K562 (cell line): Measurements from ENCODE around the gene SLC2A2. TPM values are rescaled to one million over a fixed set of nuclear protein-coding genes. Genes with fewer than 3 reads are reported as not detected.

Source experiments
- ATAC-seq: fragments of 200-7000 bp; cut with Tn5 transposase; 3 replicates; pipeline ENCODE4 v1.9.1; 2020; ENCODE audit warnings: moderate library complexity
- BruUV-seq: library from RNA; stranded (reverse); fragments of 400-500 nt; replicated peaks from 2 replicates; lab custom pipeline; 2021; lab: Mats Ljungman, UMichigan
- CTCF ChIA-PET: fragments of 300-600 bp; formaldehyde crosslinking; extraction: SDS; loops from one replicate; lab custom pipeline; 2021; ENCODE audit warnings: low intra/inter-chr PET ratio; lab: Yijun Ruan, JAX
- POLR2A ChIA-PET: fragments of 300-600, 350-650 bp; sonication (Branson Sonifier 250); formaldehyde crosslinking; extraction: SDS; loops from one replicate; lab custom pipeline; 2021; ENCODE audit warnings: antibody characterized with exemption, inconsistent platforms; lab: Yijun Ruan, JAX
- DNase-seq, 4 experiments: peaks; one replicate each; pipeline versions ENCODE4 v3.0.0 to v3.0.0-alpha.2; 2011 to 2018; ENCODE audit warnings: low spot score in 3 of 4, mixed read lengths in 3 of 4; ENCODE audit errors: extremely low read depth in 1 of 4
- FAIRE-seq: peaks from 2 replicates; lab custom pipeline; 2011; peaks lifted over from hg19 to GRCh38; lab: Jason Lieb, UNC
- H2AFZ ChIP-seq: 2 replicates; pipeline ENCODE4 v1.6.0; 2011; ENCODE audit warnings: low read depth, low read length, control low read depth, inconsistent platforms
- H3K27ac ChIP-seq: fragments of 200-600 bp; 3 replicates; pipeline ENCODE4 v1.8.0; 2011; ENCODE audit warnings: low read depth, mild to moderate bottlenecking, control low read depth, inconsistent platforms, low read length, moderate library complexity, mixed read lengths; ENCODE audit errors: extremely low read depth
- H3K27me3 ChIP-seq, 2 experiments: fragments of 300-600 bp in 1 of 2; 2 replicates in 1 of 2; 3 replicates in 1 of 2; pipeline versions ENCODE4 v1.6.0 to v1.8.0; 2011; ENCODE audit warnings: inconsistent platforms in 2 of 2, low read length in 2 of 2, mild to moderate bottlenecking in 1 of 2, mixed read lengths in 1 of 2, moderate library complexity in 1 of 2; ENCODE audit not compliant: control insufficient read depth in 2 of 2, insufficient read depth in 2 of 2
- H3K36me3 ChIP-seq: fragments of 300-600 bp; 3 replicates; pipeline ENCODE4 v1.8.0; 2011; ENCODE audit warnings: mild to moderate bottlenecking, low read length, inconsistent platforms; ENCODE audit not compliant: control insufficient read depth, insufficient read depth
- H3K4me1 ChIP-seq, 2 experiments: fragments of 200-600 bp in 1 of 2; replicated peaks in 1 of 2; 2 replicates in 1 of 2; 3 replicates in 1 of 2; pipeline versions ENCODE4 v1.5.1 to v1.8.0; 2011; ENCODE audit warnings: inconsistent platforms in 2 of 2, low read length in 2 of 2, mild to moderate bottlenecking in 1 of 2, mixed read lengths in 1 of 2, moderate library complexity in 1 of 2; ENCODE audit not compliant: control insufficient read depth in 2 of 2, insufficient read depth in 2 of 2
- H3K4me2 ChIP-seq: 2 replicates; pipeline ENCODE4 v1.6.1; 2011; ENCODE audit warnings: low read length, control low read depth, inconsistent platforms, mixed read lengths; ENCODE audit not compliant: insufficient read depth
- H3K4me3 ChIP-seq: fragments of 200-600 bp; sonication (generic), shearing (Covaris generic); 2 replicates; pipeline ENCODE4 v1.5.1; 2016; ENCODE audit warnings: control low read depth, inconsistent platforms
- H3K79me2 ChIP-seq: fragments of 200-600 bp; 3 replicates; pipeline ENCODE4 v1.8.0; 2011; ENCODE audit warnings: low read length, inconsistent platforms; ENCODE audit not compliant: control insufficient read depth, insufficient read depth
- H3K9ac ChIP-seq, 2 experiments: 2 replicates each; pipeline versions ENCODE4 v1.6.0 to v1.6.1; 2011; ENCODE audit warnings: low read depth in 2 of 2, low read length in 2 of 2, control low read depth in 1 of 2, inconsistent platforms in 1 of 2, mild to moderate bottlenecking in 1 of 2, mixed read lengths in 1 of 2; ENCODE audit not compliant: insufficient read depth in 1 of 2
- H3K9me1 ChIP-seq: one replicate; pipeline ENCODE4 v1.6.0; 2011; ENCODE audit warnings: inconsistent platforms, mild to moderate bottlenecking, low read length, moderate library complexity; ENCODE audit not compliant: control insufficient read depth, insufficient read depth
- H3K9me3 ChIP-seq: replicated peaks from 2 replicates; pipeline ENCODE4 v1.5.1; 2011; ENCODE audit warnings: low read depth, low read length, inconsistent platforms; ENCODE audit not compliant: control insufficient read depth, insufficient read depth
- H4K20me1 ChIP-seq: replicated peaks from 2 replicates; pipeline ENCODE4 v1.6.1; 2011; ENCODE audit warnings: low read length, inconsistent platforms, mixed read lengths; ENCODE audit not compliant: control insufficient read depth, insufficient read depth
- COPS2 ChIP-seq: fragments of 450-650 bp; conservative IDR thresholded peaks from 2 replicates; pipeline ENCODE4 v1.6.1; 2016; ENCODE audit warnings: mild to moderate bottlenecking, moderate library complexity
- DNMT1 ChIP-seq: fragments of 450-650 bp; IDR thresholded peaks from 2 replicates; pipeline ENCODE4 v1.6.1; 2016; ENCODE audit warnings: antibody characterized with exemption, mild to moderate bottlenecking
- FIP1L1 ChIP-seq: fragments of 200-400 bp; formaldehyde crosslinking; IDR thresholded peaks from 2 replicates; pipeline ENCODE4 v1.6.1; 2018; ENCODE audit warnings: mild to moderate bottlenecking, low read depth, low read length; ENCODE audit not compliant: poor library complexity, severe bottlenecking
- FOXA1 ChIP-seq: fragments of 450-650 bp; IDR thresholded peaks from 2 replicates; pipeline ENCODE4 v1.6.1; 2016; ENCODE audit warnings: mild to moderate bottlenecking, borderline replicate concordance
- KLF10 ChIP-seq: fragments of 250-450 bp; sonication (Bioruptor Pico); IDR thresholded peaks from 2 replicates; pipeline ENCODE4 v1.6.1; 2021; ENCODE audit warnings: matching md5 sums
- LARP7 ChIP-seq: fragments of 450-650 bp; IDR thresholded peaks from 2 replicates; pipeline ENCODE4 v1.6.1; 2016
- MCM2 ChIP-seq: fragments of 450-650 bp; IDR thresholded peaks from 2 replicates; pipeline ENCODE4 v1.6.1; 2017; ENCODE audit warnings: low read depth, mild to moderate bottlenecking
- MLLT1 ChIP-seq, 2 experiments: fragments of 450-650 bp; IDR thresholded peaks; 2 replicates each; pipeline ENCODE4 v1.6.1; 2016
- MYC ChIP-seq, 2 experiments: fragments of 250-450 bp in 1 of 2; sonication (Bioruptor Pico) in 1 of 2; IDR thresholded peaks; 2 replicates each; pipeline versions ENCODE4 v1.5.1 to v1.6.1; 2012 to 2021; ENCODE audit warnings: low read depth in 2 of 2, borderline replicate concordance in 1 of 2, improper control_type of control experiment in 1 of 2, low read length in 1 of 2, mild to moderate bottlenecking in 1 of 2, moderate library complexity in 1 of 2
- PHTF2 ChIP-seq: fragments of 250-450 bp; sonication (Bioruptor Pico); IDR thresholded peaks from 2 replicates; pipeline ENCODE4 v1.5.0; 2021; ENCODE audit warnings: mild to moderate bottlenecking
- PREB ChIP-seq: sonication (generic); formaldehyde crosslinking; IDR thresholded peaks from 2 replicates; pipeline ENCODE4 v1.8.1; 2023; ENCODE audit warnings: mild to moderate bottlenecking, missing genetic modification reagents
- ZFX ChIP-seq: sonication (generic); formaldehyde crosslinking; IDR thresholded peaks from 2 replicates; pipeline ENCODE4 v1.8.0; 2022; ENCODE audit warnings: mild to moderate bottlenecking, missing genetic modification reagents, moderate library complexity
- ZNF324 ChIP-seq: fragments of 250-450 bp; sonication (Bioruptor Pico); IDR thresholded peaks from 2 replicates; pipeline ENCODE4 v1.4.0; 2020; ENCODE audit warnings: mild to moderate bottlenecking
- ZNF644 ChIP-seq: fragments of 200-800 bp; sonication (Bioruptor generic); IDR thresholded peaks from 2 replicates; pipeline ENCODE4 v1.6.1; 2016; ENCODE audit warnings: low read depth, missing genetic modification characterization, missing compliant biosample characterization
- ZNF707 ChIP-seq: fragments of 250-450 bp; sonication (Bioruptor Pico); conservative IDR thresholded peaks from 2 replicates; pipeline ENCODE4 v1.8.0; 2022; ENCODE audit warnings: inconsistent platforms, mild to moderate bottlenecking, moderate library complexity
- WGBS: fragments of 100-300 bp; shearing (Covaris generic); methylation state at CpG from one replicate; pipeline ENCODE4 v1.1.6; 2016; ENCODE audit warnings: low coverage, mixed read lengths; ENCODE audit not compliant: insufficient coverage; ENCODE audit errors: missing lambda C conversion rate; 5-methylcytosine and 5-hydroxymethylcytosine counted together
- in situ Hi-C: fragments of 300-500 bp; cut with MboI; formaldehyde crosslinking; loops from 4 replicates; pipeline ENCODE4 v1.15.0; 2018; ENCODE audit warnings: inconsistent platforms, mixed read lengths
- intact Hi-C: fragments of 100-400 bp; cut with micrococcal nuclease; formaldehyde crosslinking; loops from 2 replicates; pipeline ENCODE4 v1.14.2; 2022
- polyA plus RNA-seq, 8 experiments: library from polyadenylated mRNA; depleted of rRNA in 4 of 8; stranded (reverse) in 5 of 8; unstranded in 3 of 8; fragments of >200 nt; fragmentation: Nextera tagmentation in 2 of 8; fragmentation: Illumina TruSeq in 1 of 8; extraction: Ambion mirVana in 2 of 8; extraction: Trizol in 1 of 8; gene quantifications; 2 replicates each; pipeline versions ENCODE4 v1.2.1 to v1.2.3, GENCODE V29; 2011 to 2014; ENCODE audit warnings: inconsistent platforms in 1 of 8, missing spikeins in 1 of 8
- total RNA-seq, 7 experiments: library from RNA; depleted of rRNA in 6 of 7; stranded (reverse); fragments of >200 nt in 6 of 7; fragmentation: Illumina TruSeq in 2 of 7; extraction: Trizol in 2 of 7; gene quantifications; 2 replicates each; pipeline versions ENCODE4 v1.2.1 to v1.2.3, GENCODE V29; 2011 to 2021; ENCODE audit warnings: low replicate concordance in 1 of 7

SLC2A2 gene
- total and polyA plus RNA-seq, 9 of the 15 experiments (the other 6 are each of a cell fraction or from before 2014, with no cell fraction given), result 0.18 TPM; not detected in 8

GRCh38 chr3:170961616-170962400 lies 64.7 kb downstream of the SLC2A2 start (continued):
- TF ChIP-seq ZNF644 (tag), result no peak
- no peak for TF ChIP-seq ZNF324 (CRISPR knock-in tag)
- no peak for TF ChIP-seq PREB (CRISPR knock-in tag)
- no peak for TF ChIP-seq MYC (IDR thresholded peaks at IDR 0.05; ENCODE audit: low read depth, low read length)
- no peak for TF ChIP-seq MYC (CRISPR knock-in tag; IDR thresholded peaks at IDR 0.05; ENCODE audit: borderline replicate concordance, low read depth)
- TF ChIP-seq COPS2, result no peak
- no peak for TF ChIP-seq MCM2

GRCh38 chr3:170959457-170959856 lies 67.1 kb downstream of the SLC2A2 start:
- Histone ChIP-seq H3K4me1 (no peaks in the 10 kb centered on the region), H3K36me3 (no peaks in the 10 kb centered on the region), H3K27ac (no peak overlapping the region), H3K9me3 (no peaks in the 10 kb centered on the region), H3K4me3 (no peak overlapping the region), H2AFZ (no peak overlapping the region), H3K9me1 (no peaks in the 10 kb centered on the region), H3K9ac (no peak overlapping the region), H3K79me2 (no peaks in the 10 kb centered on the region), H4K20me1 (no peaks in the 10 kb centered on the region), H3K27me3 (no peaks in the 10 kb centered on the region), H3K4me2 (no peak overlapping the region)
- in situ Hi-C loops (loop anchor here (25.0 kb wide), 1 partner anchor 1678 kb away; no protein-coding TSS in a partner anchor), intact Hi-C loops (loop anchor here (10.0 kb wide), 1 partner anchor 95 kb away; no protein-coding TSS in a partner anchor)
- FAIRE-seq, result no peak
- no TSS peak for BruUV-seq
- no peak for DNase-seq
- ChIA-PET POLR2A (no interaction called here), CTCF (no interaction called here)
- TF ChIP-seq KLF10 (CRISPR knock-in tag), result no peak
- TF ChIP-seq FIP1L1, result no peak
- TF ChIP-seq FOXA1, result no peak
- no peak for TF ChIP-seq ZNF707 (CRISPR knock-in tag)
- TF ChIP-seq DNMT1, result no peak
- no peak for TF ChIP-seq PHTF2 (CRISPR knock-in tag)
- no peak for TF ChIP-seq LARP7
- TF ChIP-seq ZFX (CRISPR knock-in tag), result no peak
- TF ChIP-seq MLLT1 (IDR thresholded peaks at IDR 0.05), result no peak
- 6% methylated on average over 1 of the region's 1 CpG for WGBS
- no peak for ATAC-seq
